NCI-H446 treated with DMSO at 0.1 percent for 48 hours (cell line): ENCODE results near the gene ANXA3.

ENCODE experiments used
- DNase-seq: peaks from one replicate; lab custom pipeline; 2025; lab: John Stamatoyannopoulos, UW

The ANXA3 gene

DNA sequence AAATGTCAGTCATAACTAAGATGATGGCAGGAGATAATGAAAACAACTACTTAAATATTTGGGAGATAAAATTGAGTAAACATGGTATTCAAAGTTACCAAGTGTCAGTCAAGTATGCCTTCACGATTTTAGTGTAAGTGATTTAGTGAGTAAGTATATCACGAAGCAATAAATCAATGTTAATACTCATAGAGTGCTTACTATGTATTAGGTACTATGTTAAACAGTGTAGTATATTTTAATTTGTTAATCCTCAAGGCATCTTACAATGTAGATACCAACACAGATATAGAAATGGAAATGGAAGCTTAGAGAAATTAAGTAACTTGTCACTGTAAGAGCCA lies 59.6 kb downstream of the ANXA3 start:
- DNase-seq, result no peak

DNA sequence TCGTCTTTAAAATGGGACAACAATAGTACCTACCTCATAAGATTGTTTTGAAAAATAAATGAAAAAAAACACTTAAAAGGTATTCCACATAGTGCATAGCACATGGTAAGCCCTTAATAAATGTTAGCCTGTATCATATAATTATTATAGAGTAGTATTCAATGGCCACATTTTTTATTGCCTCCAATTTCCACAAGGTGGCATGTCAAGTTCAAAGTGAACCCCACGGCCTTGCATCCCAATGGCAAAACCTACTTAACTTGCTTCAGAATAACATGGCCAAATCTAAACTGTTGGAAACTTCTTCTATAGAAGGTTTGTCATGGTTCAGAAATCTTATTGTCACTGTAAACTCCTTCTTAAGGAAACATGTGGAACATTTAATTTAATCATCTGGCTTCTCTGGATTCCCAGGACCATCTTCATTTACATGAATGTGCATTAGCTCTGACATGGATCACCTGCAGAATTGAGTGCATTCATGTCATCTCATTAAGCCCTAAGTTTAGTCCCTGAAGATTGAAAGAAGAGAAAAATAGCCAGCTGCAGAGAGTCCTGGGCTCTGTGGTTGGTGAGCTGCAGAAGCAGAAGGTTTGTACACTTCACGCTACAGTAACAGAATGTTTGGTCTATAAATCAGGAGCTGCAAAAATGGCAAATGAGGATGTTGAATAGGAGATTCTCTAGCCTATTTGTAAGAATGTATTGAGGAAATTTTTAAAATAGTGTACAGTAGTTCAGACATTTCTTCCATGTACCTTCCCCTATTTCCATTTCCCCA lies 61.0 kb downstream of the ANXA3 start:
- peak; percentile 17 for DNase-seq

DNA sequence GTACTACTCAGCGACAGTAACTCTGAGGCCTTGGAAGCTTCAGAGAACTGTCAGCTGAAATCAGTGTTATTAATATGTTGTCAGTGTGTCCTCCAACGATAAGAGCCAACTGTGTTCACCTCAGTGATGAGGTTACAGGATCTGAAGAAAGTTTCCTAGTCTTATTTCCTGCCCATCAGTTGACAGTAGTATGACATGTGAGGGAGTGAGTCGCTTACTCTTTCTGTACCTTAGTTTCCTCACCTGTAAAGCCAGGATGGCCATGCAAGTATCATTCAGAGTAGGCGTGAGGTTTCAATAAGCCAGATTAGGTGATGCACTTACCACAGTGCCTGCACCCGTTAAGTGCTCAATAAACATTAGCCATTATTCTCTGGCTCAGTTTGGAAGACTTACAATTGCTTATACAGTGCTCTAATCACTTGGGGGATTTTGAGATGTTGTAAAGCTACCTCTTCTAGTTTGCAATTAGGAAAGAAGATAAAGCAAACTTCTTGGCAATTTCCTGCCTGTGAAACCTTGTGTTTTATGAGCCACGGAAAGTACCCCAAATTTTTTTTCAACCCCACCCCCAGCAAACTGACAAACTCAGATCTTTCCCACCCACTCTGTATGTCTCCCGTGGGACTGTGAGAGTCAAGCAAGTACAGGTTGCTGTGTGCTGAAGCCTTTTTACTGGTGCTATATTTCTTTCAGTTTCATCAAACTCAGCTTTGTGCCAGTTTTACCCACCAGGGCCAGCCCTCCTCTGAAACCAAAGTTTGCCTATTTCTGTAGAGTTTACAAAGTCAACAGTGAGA lies 62.2 kb downstream of the ANXA3 start:
- no peak for DNase-seq

DNA sequence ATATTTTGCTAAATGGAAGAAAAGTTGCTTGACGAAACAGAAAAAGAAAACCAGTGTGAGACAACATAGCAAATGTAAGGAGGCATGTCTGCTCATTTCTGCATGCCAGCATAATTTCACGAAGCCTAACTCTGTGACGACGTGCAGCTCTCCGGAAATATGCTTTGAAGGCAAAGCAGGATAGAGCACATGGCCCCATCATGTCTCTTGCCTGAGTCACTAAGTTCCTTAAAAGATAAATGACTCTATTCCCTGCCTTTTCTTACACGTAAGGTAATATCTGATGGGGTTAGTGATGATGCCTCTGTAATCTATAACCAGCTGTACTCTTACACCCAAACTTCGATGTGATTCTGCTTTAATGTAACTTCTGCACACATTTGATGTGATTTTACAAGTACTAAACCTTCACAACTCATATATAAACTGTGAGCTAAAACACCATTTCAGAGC lies 64.5 kb downstream of the ANXA3 start:
- DNase-seq, result no peak

DNA sequence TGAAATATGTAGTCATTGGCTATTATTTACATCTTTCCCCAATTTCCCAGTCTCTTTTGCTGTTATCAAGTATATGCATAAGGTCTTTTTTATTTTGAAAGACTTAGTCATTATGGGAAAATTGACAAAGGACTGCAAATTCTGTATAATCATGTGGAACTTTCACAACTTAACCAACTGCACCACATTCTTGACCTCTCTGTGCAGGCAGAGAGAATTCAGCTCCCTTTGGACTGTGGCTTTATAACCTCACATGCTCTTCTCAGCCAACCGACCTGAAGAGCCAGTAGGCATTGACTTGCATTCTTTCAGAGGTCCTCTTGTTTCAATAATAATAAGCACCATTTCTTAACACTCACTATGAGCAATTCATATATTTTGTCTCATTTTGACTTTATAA lies 66.9 kb downstream of the ANXA3 start:
- no peak for DNase-seq

DNA sequence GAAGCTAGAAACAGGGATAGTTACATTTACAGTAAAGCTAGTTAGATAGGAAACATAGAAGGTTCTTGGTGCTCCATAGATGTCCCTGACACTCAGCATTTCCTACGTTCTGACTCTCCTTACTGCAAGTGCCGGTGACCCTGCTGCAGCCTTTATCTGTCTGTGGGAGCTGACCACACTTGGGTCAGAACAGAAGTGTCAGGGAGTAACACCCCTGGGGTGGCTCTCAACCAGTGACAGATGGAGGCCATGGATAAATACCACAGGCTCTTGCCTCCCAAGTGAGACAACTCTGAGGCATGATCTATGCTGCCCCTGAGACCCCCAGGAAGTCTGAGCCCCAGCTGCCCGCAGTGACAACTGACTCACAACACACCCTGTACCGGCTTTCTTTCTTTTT lies 69.8 kb downstream of the ANXA3 start:
- DNase-seq, result no peak

DNA sequence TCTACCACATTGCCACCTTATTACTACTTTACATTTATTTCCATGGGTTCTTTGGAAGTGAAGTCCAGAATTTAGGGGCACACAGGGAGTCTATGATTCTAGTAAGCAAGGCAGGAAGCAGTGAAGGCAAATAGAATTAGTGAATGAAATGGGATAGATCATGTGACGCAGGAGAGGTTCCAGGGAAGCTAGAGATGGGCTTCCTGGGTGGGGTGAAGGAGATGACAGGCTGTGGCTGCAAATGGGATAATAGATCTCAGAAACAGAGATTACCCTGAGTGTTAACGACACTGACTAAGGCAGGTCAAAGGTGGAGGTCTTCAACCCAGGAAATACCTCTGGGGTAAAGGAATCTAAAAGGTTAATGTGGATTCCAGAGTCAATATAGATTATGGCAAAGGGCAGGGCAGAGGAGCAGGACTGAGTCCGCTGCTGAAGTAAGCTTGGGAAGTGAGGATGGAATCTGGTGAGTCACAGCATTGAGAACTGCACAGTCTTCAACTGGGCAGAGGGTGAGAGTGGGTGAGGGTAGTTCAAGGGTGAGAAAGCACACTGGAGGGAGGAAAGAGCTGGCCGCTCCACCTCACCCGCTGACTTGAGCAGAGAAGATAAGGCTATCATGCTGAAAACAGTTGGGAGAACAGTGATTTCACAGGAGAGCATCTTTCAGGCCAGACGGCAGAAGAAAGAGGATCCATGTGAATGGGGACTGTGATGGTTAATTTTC lies 70.8 kb downstream of the ANXA3 start:
- no peak for DNase-seq

DNA sequence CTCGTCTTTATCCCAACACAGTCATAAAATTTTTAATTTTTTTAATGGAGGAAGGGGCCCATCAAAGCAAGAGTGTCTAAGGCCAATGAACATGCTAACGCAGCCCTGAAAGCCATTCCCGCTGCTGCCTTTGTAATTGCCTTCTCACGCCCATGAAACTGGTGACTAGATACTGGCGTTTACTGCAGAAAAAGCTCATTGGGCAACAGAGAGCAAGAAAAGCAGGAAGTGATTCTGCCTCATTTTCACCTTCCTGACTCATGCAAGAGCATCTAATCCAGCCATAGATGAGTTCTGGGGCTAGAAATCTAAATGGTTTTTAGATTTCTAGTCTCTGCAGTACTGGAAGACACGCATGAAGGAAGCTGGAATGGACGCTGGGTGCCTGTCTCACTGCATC lies 72.5 kb downstream of the ANXA3 start:
- DNase-seq, result no peak

DNA sequence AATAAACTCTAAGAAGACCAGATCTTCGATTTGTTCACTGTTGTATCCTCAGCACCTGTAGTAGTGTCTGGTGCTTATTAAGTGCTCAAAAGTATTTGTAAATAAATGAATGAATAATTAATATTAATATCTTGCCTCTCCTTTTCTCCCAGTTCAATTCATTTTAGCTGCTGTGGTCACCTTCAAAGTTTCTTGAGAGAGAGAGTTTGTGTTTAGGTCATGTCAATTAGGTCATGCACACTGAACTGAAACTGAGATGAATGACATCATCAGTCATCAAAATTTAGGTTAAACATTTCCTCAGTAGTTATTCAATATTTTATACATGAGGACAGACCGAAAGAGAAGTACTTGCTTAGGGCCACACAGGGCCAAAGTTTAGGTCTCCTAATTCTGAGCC lies 73.5 kb downstream of the ANXA3 start:
- no peak for DNase-seq

DNA sequence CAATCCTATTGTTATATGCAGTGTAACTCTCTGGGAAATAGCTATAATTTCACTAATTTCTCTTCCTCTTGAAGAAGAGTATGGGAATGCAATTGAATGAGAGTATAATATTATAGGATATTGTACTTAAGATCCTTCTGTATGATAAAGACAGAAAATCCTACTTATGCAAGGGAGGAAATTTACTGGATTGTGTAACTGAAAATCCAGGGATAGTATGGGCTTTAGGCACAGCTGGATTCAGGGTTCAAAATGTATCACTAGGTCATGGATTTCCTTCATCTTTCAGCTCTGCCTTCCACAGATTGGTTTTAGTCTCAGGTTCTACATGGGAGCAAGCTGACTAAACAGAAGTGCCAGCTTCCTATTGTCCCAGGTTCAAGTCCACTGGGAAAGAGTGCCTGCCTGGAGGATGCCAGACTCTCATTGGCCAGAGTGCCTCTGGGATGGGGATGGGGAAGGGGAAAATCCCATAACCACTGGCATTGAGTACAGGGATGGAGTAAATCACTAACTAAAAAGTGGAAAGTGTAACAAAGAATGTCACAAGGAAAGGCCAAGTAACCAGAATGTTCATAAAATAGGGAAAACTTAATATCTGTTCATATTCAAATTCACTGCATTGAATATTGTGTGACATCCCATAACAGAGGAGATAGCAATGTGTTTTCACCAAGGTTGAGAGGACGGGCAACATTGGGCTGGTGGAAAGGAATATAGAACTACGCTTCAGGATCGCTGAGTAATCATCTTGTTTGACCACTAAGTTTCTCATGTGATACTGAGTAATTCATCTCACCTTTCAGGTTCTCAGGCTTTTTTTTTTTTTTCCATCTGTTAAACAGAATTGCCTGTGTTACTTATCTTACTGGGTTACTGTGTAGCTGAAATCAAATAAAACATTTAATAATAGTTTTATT lies 75.7 kb downstream of the ANXA3 start:
- DNase-seq, result no peak

DNA sequence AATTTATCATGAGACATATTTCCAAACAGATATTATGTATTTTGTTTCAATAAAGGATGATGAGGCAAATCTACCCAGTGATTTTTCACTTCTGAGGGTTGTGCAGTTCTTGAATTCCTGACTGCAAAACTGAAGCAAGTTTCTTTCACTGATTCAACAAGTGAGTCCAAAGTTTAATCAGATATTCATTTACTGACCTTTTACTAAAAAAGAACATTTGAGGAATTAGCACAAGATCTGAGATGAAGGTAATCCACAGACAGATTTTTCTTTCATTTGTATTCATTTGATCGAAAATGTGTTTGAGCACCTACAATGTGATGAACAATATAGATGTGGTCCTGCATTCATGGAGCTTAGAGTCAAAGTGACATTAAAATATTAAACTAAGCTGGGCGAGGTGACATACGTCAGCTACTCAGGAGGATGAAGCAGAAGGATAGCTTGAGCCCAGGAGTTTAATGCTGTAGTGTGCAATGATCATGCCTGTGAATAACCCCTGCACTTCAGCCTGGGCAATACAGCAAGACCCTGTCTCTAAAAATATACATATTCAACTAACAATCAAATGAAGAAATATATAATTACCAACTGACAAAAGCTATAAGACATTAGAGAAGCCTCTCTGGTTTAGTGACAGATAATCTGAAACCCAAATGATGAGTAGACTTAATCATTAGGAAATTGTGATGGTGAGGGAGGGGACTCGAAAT lies 76.6 kb downstream of the ANXA3 start:
- DNase-seq, result no peak

DNA sequence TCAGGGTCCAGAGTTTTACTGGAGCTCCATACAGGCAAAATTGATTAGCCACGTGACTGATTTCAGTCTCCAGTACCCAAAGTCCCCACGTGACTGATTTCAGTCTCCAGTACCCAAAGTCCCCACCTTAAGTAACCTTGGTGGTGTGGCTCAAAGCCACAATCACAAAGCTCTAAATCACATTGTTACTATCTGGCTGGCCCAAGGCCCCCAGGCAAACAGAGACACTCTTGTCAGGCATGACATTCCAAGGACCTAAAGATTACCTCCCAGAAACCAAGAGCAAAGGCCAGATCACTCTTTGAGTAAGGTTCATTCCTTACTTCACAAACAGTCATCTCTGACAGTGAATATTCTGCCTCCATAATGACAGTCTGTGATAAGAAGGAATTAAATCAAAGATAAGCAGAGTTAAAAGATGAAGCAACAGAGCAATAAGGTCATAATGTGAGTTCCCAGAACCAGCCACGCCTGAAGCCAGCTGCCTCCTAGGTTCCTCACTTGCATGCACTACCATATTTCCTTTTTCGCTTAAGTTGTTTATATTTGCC lies 78.5 kb downstream of the ANXA3 start:
- DNase-seq, result no peak

DNA sequence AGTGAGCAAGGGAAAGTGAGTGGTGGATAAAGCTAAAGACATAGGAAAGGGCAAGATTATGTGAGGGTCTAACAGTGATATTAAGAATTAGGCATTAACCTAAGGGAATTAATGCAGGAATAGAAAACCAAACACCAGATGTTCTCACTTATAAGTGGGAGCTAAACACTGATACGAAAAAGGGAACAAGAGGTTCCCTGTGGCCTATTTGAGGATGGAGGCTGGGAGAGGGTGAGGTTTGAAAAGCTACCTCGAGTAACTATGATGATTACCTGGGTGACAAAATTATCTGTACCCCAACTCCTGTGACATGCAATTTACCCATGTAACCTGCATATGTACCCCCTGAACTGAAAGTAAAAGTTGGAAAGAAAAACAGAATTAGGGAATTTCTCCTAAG lies 79.0 kb downstream of the ANXA3 start:
- DNase-seq, result no peak

DNA sequence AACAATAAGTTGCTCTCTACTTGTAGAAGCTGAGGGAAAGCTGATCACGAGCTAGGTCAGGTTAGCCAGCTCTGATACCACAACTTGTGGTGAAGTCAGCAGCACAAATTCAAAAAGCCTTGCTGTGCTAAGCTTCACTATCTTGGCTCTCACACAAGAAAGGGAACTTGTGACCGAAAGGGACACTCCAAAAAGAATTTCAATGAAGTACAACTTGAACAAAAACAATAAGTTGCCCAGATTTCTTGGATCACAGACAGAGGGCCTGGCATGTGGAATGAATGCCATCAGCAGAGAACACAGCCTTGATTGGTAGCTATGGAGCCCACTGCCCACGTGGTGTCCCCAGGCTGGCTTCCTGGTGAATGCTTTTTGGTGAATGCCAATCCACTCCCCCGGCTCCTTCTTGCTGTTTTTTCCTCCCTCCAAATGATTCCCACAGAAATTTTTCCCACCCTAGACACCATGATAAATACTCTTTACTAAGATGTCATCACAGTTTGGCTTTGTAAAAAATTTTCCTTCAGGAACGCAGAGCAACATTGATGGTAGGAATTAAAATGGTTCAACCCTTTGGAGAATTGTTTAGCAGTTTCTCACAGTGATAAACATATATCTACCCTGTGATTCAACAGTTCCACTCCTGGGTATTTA lies 82.6 kb downstream of the ANXA3 start:
- no peak for DNase-seq

DNA sequence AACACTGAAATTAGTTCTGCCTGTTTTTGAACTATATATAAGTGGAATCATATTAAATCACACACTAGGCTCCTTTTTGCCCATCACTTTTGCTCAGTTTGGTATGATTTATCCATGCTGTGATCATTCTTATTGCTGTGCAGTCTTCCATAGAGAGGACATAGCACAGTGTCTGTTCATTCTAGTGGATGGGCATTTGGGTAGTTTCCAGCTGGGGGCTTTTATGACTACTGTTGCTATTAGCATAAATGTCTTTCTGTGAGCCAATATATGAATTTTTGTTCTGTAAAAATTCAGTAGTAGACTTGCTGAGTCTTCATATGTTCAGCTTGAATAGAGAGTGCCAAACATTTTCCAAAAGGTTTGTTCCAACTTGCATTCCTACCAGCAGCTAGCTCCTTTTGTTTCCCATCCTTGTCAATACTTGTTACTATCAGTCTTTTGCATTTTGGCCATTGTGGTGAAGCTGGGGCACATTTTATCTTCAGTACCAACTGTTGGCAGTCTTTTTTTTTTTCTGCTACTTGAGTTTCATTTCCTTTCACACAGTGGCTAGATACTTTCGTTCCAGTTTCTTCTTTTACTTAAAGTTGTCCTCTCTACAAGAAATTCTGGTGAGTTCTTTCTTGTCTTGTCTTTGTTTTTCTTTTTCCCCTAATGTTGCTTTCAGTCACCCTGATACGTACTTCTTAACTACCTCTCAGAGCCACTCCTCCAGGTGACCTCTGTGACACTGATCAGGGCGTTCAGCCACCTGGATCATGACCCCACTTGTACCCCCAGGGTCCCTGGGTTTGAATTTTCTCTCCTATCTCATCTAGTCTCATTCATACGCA lies 87.0 kb downstream of the ANXA3 start:
- no peak for DNase-seq

DNA sequence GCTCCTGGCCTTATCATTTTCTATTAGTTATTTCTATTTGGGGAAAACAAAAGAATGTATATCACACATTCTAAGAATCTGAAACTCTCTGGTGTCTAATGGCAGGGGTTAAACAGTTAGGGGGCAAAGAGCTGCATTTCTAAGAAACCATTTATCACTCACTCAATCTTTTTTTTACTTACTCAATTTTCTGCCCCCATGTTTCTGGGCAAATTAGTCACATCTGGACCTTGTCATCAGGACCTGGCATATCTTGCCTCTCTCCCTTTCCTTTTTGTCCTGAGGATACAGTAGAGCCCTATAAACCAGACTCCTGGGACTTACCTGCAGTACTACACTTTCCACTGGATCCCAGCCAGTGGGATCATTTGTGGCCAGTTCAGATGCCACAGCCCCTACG lies 89.1 kb downstream of the ANXA3 start:
- DNase-seq, result no peak

DNA sequence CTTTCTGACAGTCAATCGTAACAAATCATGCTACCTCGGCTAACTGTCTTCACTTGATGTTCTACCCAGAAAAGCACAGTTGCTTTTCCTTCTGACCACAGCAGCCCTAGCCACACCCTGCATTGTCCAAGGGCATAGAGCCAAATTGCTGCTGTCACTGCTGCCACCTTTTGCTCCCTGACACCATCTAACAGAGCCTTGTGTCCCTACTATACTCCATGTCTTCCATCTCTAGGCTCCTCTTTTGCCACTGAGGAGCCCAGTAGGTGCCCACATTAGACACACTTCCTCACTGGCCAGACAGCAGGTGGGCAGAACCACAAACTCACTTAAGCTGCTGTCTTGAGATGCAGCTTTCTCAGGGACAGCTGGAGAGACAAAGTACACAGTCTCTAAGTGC lies 91.4 kb downstream of the ANXA3 start:
- DNase-seq, result no peak

DNA sequence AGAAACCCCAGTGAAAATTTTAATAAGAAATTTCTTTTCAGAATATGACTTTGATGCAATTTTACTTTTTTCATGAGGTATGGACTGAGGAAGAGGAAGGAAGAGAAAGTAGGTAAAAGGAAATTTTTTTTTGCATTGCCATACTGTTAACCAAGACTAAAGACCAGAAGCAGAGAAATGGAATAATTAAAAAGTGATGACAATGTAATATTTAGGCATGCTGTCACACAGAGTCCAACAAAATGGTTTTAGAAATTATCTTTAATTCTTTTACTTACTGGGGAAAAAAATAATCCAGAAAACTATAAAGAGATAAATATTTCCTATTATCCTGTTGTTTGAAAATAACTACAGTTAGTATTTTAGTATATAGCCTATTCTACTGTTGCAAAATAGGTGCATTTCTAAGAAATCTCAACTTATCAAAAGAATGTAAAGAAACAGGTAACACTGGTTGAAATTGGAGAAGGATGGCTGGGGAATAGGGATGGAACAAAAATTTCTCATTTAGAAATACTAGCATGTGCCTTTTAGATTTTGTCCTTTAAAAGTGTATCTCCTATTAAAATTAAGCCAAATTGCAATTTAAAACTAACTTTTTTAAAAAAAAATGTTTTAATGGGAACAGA lies 92.6 kb downstream of the ANXA3 start:
- DNase-seq, result no peak

DNA sequence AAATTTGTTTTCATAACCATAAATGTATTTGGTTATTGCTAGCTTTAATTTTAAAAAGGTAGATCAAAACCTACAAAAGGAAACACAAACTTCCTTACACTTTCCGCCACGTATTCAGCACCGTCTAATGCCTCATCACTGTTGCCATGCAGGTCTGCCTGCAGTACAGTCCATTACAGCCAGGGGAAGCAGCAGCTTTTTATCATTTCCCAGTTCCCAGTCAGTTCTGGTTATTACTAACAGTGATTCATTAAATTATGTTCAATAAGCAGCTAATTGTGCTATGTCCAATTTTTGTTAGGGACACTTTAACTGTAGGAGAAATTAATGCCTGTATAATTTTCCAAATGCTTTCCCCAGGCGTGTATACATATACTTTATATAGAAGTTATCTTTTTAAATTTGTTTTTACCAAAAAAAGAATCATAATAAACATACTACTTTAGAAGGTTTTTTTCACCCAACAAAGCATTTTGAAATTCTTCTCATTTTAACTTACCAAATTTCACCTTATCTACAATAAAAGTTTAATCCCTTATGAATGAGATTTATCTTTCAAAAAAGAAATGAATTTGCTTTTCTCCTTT lies 93.3 kb downstream of the ANXA3 start:
- peak; percentile 30 for DNase-seq
